ENCODE measurements around the gene ERBB4.

- no peak for TF ChIP-seq CTCF (IDR thresholded peaks at IDR 0.05 in 4 of 5, conservative IDR thresholded peaks at IDR 0.05 in 1 of 5)
- no peak for TF ChIP-seq POLR2A (IDR thresholded peaks at IDR 0.05)
These were observed 249.3 kb downstream of the ERBB4 start for GRCh38 chr2:212289301-212289700.

Data from gastrocnemius medialis (tissue), 4 donors.